Prostate gland (tissue), 2 donors: ENCODE measurements around the gene KRTAP10-11. TPM values are rescaled to one million over a fixed set of nuclear protein-coding genes. Genes with fewer than 3 reads are reported as not detected.

ENCODE experiments used
- DNase-seq: peaks from one replicate; pipeline ENCODE4 v3.0.0-alpha.2; 2019; ENCODE audit warnings: low spot score
- H3K27ac ChIP-seq, 2 donors: fragments of 200-600 bp; sonication (generic); 2 replicates each; pipeline ENCODE4 v1.5.1; 2017 to 2019
- H3K27me3 ChIP-seq: fragments of 200-600 bp; sonication (generic); replicated peaks from 2 replicates; pipeline ENCODE4 v1.5.1; 2019; ENCODE audit not compliant: insufficient read depth
- H3K36me3 ChIP-seq, 2 donors: fragments of 200-600 bp; sonication (generic); 1 replicate in 1 of 2; 2 replicates in 1 of 2; pipeline versions ENCODE4 v1.5.1 to v1.8.1; 2017 to 2019
- H3K4me1 ChIP-seq: fragments of 200-600 bp; sonication (generic); replicated peaks from 2 replicates; pipeline ENCODE4 v1.5.1; 2019
- H3K4me3 ChIP-seq, 2 donors: fragments of 200-600 bp; sonication (generic); 2 replicates each; pipeline ENCODE4 v1.5.1; 2017 to 2019
- H3K9me3 ChIP-seq: fragments of 200-600 bp; sonication (generic); 2 replicates; pipeline ENCODE4 v1.5.1; 2017
- POLR2A ChIP-seq: fragments of 450-650 bp; IDR thresholded peaks from one replicate; pipeline ENCODE4 v1.6.1; 2016; ENCODE audit warnings: antibody characterized with exemption, mild to moderate bottlenecking
- POLR2AphosphoS5 ChIP-seq: sonication (generic); formaldehyde crosslinking; IDR thresholded peaks from one replicate; pipeline ENCODE4 v1.6.1; 2017; ENCODE audit warnings: antibody characterized with exemption
- WGBS: methylation state at CpG from one replicate; pipeline ENCODE4 v1.1.5; 2018; 5-methylcytosine and 5-hydroxymethylcytosine counted together
- intact Hi-C: fragments of 100-400 bp; cut with DNase I; formaldehyde crosslinking; loops from one replicate; pipeline ENCODE4 v1.14.2; 2022
- total RNA-seq, 2 donors: library from RNA; depleted of rRNA; stranded (reverse); fragments of >200 nt; gene quantifications; one replicate each; pipeline ENCODE4 v1.1.0, GENCODE V29; 2016
- TF ChIP-seq, protein P1 (sequence below), 4 experiments: fragments of 200-600 bp in 2 of 4; fragments of 450-650 bp in 2 of 4; sonication (generic) in 2 of 4; IDR thresholded peaks; 1 replicate in 3 of 4; 2 replicates in 1 of 4; pipeline ENCODE4 v1.5.1; 2016 to 2019; ENCODE audit warnings: antibody characterized with exemption in 4 of 4, mild to moderate bottlenecking in 2 of 4, moderate library complexity in 2 of 4

The KRTAP10-11 gene
- total RNA-seq, 2 donors from 2014 or later: not detected

DNA sequence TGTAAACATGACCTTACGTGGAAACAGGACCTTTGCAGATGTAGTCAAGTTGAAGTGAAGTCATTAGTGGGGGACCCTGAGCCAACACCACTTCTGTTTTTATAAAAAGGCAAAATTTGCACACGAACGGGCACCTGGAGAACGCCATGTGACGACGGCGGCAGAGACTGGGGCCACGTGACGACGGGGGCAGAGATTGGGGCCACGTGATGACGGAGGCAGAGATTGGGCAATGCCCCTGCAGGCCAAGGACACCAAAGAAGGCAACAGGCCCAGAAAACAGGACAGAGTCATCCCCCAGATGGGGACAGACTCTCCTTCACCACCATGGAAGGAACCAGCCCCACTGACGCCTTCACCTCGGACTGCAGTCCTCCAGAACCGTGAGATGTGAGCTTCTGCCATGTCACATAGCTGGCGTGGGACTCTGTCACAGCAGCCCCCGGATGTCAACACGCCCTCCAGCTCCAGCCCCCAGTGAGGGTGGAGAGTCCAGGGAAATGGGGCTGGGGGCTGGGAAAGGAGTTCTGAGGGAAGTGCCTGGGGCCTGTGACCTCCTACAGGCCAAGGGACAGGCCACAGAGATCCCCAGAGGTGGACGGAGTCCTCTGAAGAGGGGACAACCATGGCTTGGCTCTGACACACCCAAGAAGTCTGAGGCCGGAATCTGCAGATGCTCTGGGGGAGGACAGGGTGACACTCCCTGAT is 4.2 kb downstream of the KRTAP10-11 start:
- Histone ChIP-seq H3K27ac (no peak overlapping the region), H3K36me3 (no peaks in the 10 kb centered on the region), H3K4me3 (no peak overlapping the region), H3K9me3 (no peaks in the 10 kb centered on the region), H3K27me3 (no peaks in the 10 kb centered on the region), H3K4me1 (no peaks in the 10 kb centered on the region)
- TF ChIP-seq, protein P1, sequence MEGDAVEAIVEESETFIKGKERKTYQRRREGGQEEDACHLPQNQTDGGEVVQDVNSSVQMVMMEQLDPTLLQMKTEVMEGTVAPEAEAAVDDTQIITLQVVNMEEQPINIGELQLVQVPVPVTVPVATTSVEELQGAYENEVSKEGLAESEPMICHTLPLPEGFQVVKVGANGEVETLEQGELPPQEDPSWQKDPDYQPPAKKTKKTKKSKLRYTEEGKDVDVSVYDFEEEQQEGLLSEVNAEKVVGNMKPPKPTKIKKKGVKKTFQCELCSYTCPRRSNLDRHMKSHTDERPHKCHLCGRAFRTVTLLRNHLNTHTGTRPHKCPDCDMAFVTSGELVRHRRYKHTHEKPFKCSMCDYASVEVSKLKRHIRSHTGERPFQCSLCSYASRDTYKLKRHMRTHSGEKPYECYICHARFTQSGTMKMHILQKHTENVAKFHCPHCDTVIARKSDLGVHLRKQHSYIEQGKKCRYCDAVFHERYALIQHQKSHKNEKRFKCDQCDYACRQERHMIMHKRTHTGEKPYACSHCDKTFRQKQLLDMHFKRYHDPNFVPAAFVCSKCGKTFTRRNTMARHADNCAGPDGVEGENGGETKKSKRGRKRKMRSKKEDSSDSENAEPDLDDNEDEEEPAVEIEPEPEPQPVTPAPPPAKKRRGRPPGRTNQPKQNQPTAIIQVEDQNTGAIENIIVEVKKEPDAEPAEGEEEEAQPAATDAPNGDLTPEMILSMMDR (IDR thresholded peaks at IDR 0.05): no peak
- TF ChIP-seq POLR2AphosphoS5 (no peak), POLR2A (no peak)
- DNase-seq: no peak
- WGBS: 88% methylated on average over 20 of the region's 20 CpGs
- intact Hi-C loops: no loop called here

DNA sequence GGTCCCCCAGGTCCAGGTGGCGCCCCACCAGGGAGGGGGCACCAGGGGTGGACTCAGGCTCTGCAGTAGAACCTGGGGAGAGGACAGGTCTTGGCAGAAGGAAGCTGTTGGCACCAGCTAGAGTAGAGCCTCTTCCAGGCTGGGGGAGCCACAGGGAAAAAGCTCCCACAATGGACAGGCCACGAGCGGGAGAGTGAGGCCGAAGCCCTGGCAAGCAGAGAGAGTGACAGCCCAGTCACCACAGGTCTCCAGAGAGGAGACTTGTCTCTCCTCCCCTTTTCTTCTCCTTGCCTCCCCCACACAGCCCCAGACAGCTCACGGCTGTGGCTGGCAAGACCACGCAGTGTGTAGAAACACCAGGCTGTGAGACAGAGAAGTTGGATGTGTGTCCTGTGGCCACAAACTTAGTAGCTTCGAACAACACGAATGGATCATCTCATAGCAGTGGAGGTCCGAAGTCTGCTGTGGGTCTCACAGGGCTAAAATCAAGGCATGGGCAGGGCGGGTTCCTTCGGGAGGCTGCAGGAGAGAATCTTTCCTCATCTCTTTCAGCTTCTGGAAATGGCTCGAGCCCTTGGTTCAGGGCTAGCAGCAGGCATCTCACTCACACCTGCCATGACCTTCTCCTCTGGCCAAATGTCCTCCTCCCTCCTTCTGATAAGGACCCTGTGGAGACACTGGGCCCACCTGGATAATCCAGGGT is 4.9 kb downstream of the KRTAP10-11 start:
- 91% methylated on average over 12 of the region's 12 CpGs for WGBS
- Histone ChIP-seq H3K27ac (no peak overlapping the region), H3K27me3 (no peaks in the 10 kb centered on the region), H3K36me3 (no peaks in the 10 kb centered on the region), H3K4me1 (no peaks in the 10 kb centered on the region), H3K4me3 (no peak overlapping the region), H3K9me3 (no peaks in the 10 kb centered on the region)
- intact Hi-C loops: no loop called here
- TF ChIP-seq POLR2A (no peak), POLR2AphosphoS5 (no peak)
- TF ChIP-seq, protein P1 (IDR thresholded peaks at IDR 0.05): no peak
- no peak for DNase-seq

DNA sequence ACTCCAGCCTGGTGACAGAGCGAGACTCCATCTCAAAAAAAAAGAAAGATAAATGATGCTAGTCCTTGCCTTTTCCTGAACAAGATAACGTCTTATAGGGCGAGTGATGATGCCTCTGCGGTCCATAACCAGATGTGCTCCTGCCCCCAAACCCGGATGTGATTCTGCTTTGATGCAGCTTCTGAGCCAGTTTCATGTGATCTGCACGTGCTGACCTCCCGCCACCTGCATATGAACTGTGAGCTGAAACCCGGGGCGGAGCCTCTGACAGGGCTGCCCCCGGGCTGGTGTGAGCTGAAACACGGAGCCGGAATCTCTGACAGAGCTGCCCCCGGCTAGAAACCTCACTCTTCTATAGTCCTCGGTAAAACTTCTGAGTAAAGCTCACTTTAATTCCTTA is 6.9 kb downstream of the KRTAP10-11 start:
- TF ChIP-seq, protein P1 (IDR thresholded peaks at IDR 0.05): no peak
- TF ChIP-seq POLR2A (no peak), POLR2AphosphoS5 (no peak)
- Histone ChIP-seq H3K9me3 (no peaks in the 10 kb centered on the region), H3K36me3 (no peaks in the 10 kb centered on the region), H3K4me3 (no peak overlapping the region), H3K27me3 (no peaks in the 10 kb centered on the region), H3K27ac (no peak overlapping the region), H3K4me1 (no peaks in the 10 kb centered on the region)
- WGBS: 65% methylated on average over 14 of the region's 14 CpGs
- intact Hi-C loops: no loop called here
- DNase-seq: no peak

DNA sequence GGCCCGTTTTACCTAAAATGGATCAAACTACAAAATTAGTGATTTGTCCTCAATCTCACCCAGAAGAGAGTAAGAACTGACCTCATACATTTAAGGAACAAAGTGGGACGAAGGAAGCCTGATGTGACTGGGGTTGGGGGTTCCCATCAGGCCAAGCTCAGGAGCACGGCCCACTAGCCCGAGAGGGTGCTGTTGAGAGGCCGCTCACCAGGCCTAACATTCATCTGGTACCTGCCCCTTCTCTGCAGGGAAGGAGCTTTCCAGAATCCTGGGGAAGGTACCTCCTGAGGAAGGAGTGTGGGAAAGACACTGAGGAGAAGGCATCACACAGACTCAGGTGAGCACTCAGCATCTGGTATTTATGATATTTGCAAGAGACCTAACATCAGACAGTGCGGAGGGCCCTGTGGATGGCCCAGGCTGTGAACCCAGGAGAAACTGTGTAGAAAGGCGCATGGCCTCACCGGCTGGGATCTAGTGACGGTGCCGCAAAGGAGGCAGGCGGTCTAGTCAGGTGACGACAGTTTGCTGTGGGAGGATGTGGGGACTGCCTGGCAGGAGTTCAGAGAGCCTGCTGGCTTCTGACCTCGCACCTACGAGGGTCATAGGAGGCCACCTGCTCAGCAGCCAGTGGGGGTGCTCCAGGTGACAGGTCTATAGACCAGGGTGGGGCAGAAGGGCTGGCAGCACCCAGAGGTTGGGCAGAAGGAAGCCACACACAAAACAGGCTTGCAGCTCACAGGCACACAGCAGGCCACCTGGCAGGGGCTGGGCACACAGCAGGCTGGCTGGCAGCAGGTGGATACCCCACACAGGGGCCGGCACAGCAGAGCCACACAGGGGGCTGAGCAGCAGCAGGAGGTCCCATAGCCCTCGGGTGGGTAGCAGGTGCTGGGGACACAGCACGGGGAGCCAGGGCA is 7.7 kb downstream of the KRTAP10-11 start:
- Histone ChIP-seq H3K4me3 (no peak overlapping the region), H3K27me3 (no peaks in the 10 kb centered on the region), H3K4me1 (no peaks in the 10 kb centered on the region), H3K36me3 (no peaks in the 10 kb centered on the region), H3K9me3 (no peaks in the 10 kb centered on the region), H3K27ac (no peak overlapping the region)
- no peak for DNase-seq
- intact Hi-C loops: no loop called here
- TF ChIP-seq POLR2A (no peak), POLR2AphosphoS5 (no peak)
- TF ChIP-seq, protein P1 (IDR thresholded peaks at IDR 0.05): no peak
- WGBS: 78% methylated on average over 17 of the region's 17 CpGs
